Thyroid gland (tissue), 4 donors: ENCODE measurements around the gene METTL1. TPM values are rescaled to one million over a fixed set of nuclear protein-coding genes. Genes with fewer than 3 reads are reported as not detected.
"Not testable (repeated sequence)": the region's sequence is repeated elsewhere in the genome, so short reads cannot be mapped to it uniquely, and the experiment has no call there.

ENCODE experiments used
- DNase-seq, 2 donors: peaks; one replicate each; pipeline ENCODE4 v3.0.0-alpha.2; 2019
- H3K27ac ChIP-seq, 3 donors: fragments of 200-600 bp; sonication (generic); 1 replicate in 2 of 3; 2 replicates in 1 of 3; pipeline ENCODE4 v1.5.1; 2016 to 2019; ENCODE audit warnings: mild to moderate bottlenecking in 1 of 3, moderate library complexity in 1 of 3
- H3K27me3 ChIP-seq: fragments of 200-600 bp; sonication (generic); one replicate; pipeline ENCODE4 v1.5.1; 2019
- H3K36me3 ChIP-seq, 2 donors: fragments of 200-600 bp; sonication (generic); one replicate each; pipeline ENCODE4 v1.5.1; 2016 to 2019
- H3K4me1 ChIP-seq, 2 donors: fragments of 200-600 bp; sonication (generic); one replicate each; pipeline ENCODE4 v1.5.1; 2017 to 2019
- H3K4me3 ChIP-seq, 3 donors: fragments of 200-600 bp; sonication (generic); replicated peaks in 1 of 3; 1 replicate in 2 of 3; 2 replicates in 1 of 3; pipeline ENCODE4 v1.5.1; 2016; ENCODE audit warnings: mild to moderate bottlenecking in 1 of 3
- H3K9me3 ChIP-seq: fragments of 200-600 bp; sonication (generic); one replicate; pipeline ENCODE4 v1.5.1; 2017
- CTCF ChIP-seq, 6 experiments: fragments of 200-600 bp in 3 of 6; fragments of 450-650 bp in 3 of 6; sonication (generic) in 3 of 6; IDR thresholded peaks; one replicate each; pipeline ENCODE4 v1.5.1; 2016 to 2019; ENCODE audit warnings: antibody characterized with exemption in 6 of 6, mild to moderate bottlenecking in 2 of 6, inconsistent platforms in 1 of 6, moderate library complexity in 1 of 6
- POLR2A ChIP-seq, 2 donors: fragments of 450-650 bp; IDR thresholded peaks; one replicate each; pipeline ENCODE4 v1.6.1; 2017; ENCODE audit warnings: antibody characterized with exemption in 2 of 2, mild to moderate bottlenecking in 2 of 2, moderate library complexity in 1 of 2
- WGBS, 2 donors: methylation state at CpG; one replicate each; pipeline ENCODE4 v1.1.5; 2017; 5-methylcytosine and 5-hydroxymethylcytosine counted together
- intact Hi-C: fragments of 100-400 bp; cut with DNase I; formaldehyde crosslinking; loops from one replicate; pipeline ENCODE4 v1.15.1; 2023
- total RNA-seq, 4 donors: library from RNA; depleted of rRNA; stranded (reverse); fragments of >200 nt; gene quantifications; one replicate each; pipeline ENCODE4 v1.2.3, GENCODE V29; 2016

METTL1 gene
- total RNA-seq = 10 to 100 TPM in 3 of 4 donors, 1 to 10 TPM in 1; 7.9 to 24.5 (median 13.1) TPM

- intact Hi-C loops = no loop called here
- Histone ChIP-seq H3K27me3 (no peaks in the 10 kb centered on the region), H3K36me3 (no peaks in the 10 kb centered on the region), H3K4me3 (peak within 1 kb of the TSS; percentile 29 to 52 (median 51)), H3K27ac (peak within 1 kb of the TSS; percentile 82 to 95 (median 85)), H3K9me3 (no peaks in the 10 kb centered on the region), H3K4me1 (peaks cover 18 to 37% of the 10 kb centered on the region in 2 donors)
- 0 to 1% methylated on average over 23 to 25 of the region's 28 CpGs for WGBS, 2 donors
- TF ChIP-seq CTCF (IDR thresholded peaks at IDR 0.05) = peak in 1 of 6 experiments; percentile 31
- TF ChIP-seq POLR2A (IDR thresholded peaks at IDR 0.05) = peak in 1 of 2 donors; percentile 55
- peak; percentile 96 for DNase-seq
Measured at GRCh38 chr12:57771873-57772428, at the start of gene METTL1. Gene METTL1 (minus strand): TSS chr12:57772105. CDS start chr12:57772083, 22 bp downstream.

GRCh38 chr12:57821015-57821414, 49.1 kb upstream of the METTL1 start:
- 89 to 100% methylated on average over 4 to 5 of the region's 5 CpGs for WGBS, 2 donors
- H3K27me3 ChIP-seq, DNase-seq, H3K27ac ChIP-seq, H3K9me3 ChIP-seq, H3K4me3 ChIP-seq, intact Hi-C loops: not testable (repeated sequence)
- peaks cover 52 to 61% of the 10 kb centered on the region in 2 donors for H3K36me3 ChIP-seq
- peaks cover 10 to 14% of the 10 kb centered on the region in 2 donors for H3K4me1 ChIP-seq

- H3K9me3 ChIP-seq, H3K4me3 ChIP-seq, H3K27me3 ChIP-seq, intact Hi-C loops, DNase-seq, H3K27ac ChIP-seq: not testable (repeated sequence)
- WGBS, 2 donors = 75 to 81% methylated on average over 8 of the region's 8 CpGs
- H3K36me3 ChIP-seq = peaks cover 43 to 52% of the 10 kb centered on the region in 2 donors
- peaks cover 10 to 14% of the 10 kb centered on the region in 2 donors for H3K4me1 ChIP-seq
Measured at GRCh38 chr12:57820119-57820518, 48.2 kb upstream of the METTL1 start.

- H3K4me3 ChIP-seq, intact Hi-C loops, DNase-seq, H3K9me3 ChIP-seq, H3K27ac ChIP-seq, H3K27me3 ChIP-seq: not testable (repeated sequence)
- Histone ChIP-seq H3K4me1 (peaks cover 10 to 14% of the 10 kb centered on the region in 2 donors), H3K36me3 (peaks cover 24 to 32% of the 10 kb centered on the region in 2 donors)
- WGBS, 2 donors = 75 to 79% methylated on average over 3 of the region's 3 CpGs
Measured at GRCh38 chr12:57817990-57818331, 46.1 kb upstream of the METTL1 start.

GRCh38 chr12:57817261-57817989, 45.5 kb upstream of the METTL1 start:
- TF ChIP-seq CTCF (IDR thresholded peaks at IDR 0.05) = no peak
- no peak for TF ChIP-seq POLR2A (IDR thresholded peaks at IDR 0.05)
- H3K4me3 ChIP-seq = no peak overlapping the region
- 66 to 81% methylated on average over 8 of the region's 8 CpGs for WGBS, 2 donors

GRCh38 chr12:57816855-57817151, 44.9 kb upstream of the METTL1 start:
- Histone ChIP-seq H3K9me3 (no peaks in the 10 kb centered on the region), H3K27me3 (no peaks in the 10 kb centered on the region), H3K4me3 (no peak overlapping the region), H3K36me3 (peaks cover 12 to 26% of the 10 kb centered on the region in 2 donors), H3K27ac (peak overlapping the region in 1 of 3 donors; percentile 32), H3K4me1 (peaks cover 10 to 14% of the 10 kb centered on the region in 2 donors)
- DNase-seq = no peak
- intact Hi-C loops = no loop called here
- WGBS, 2 donors = 52 to 64% methylated on average over 5 of the region's 5 CpGs
- TF ChIP-seq CTCF (IDR thresholded peaks at IDR 0.05) (no peak), POLR2A (IDR thresholded peaks at IDR 0.05) (no peak)

More at GRCh38 chr12:57817261-57817989, 45.5 kb upstream of the METTL1 start:
- Histone ChIP-seq H3K4me1 (peaks cover 10 to 14% of the 10 kb centered on the region in 2 donors), H3K27me3 (no peaks in the 10 kb centered on the region), H3K27ac (peak overlapping the region in 1 of 3 donors; percentile 32), H3K36me3 (peaks cover 18 to 28% of the 10 kb centered on the region in 2 donors), H3K9me3 (no peaks in the 10 kb centered on the region)
- intact Hi-C loops = no loop called here
- DNase-seq = no peak
